GM19455 (cell line): ENCODE data around the gene HOTAIR.

Source experiments
- ATAC-seq: cut with Tn5 transposase; IDR thresholded peaks from one replicate; pipeline ENCODE4 v1.9.1; 2021; ENCODE audit not compliant: unreplicated experiment

HOTAIR gene

DNA sequence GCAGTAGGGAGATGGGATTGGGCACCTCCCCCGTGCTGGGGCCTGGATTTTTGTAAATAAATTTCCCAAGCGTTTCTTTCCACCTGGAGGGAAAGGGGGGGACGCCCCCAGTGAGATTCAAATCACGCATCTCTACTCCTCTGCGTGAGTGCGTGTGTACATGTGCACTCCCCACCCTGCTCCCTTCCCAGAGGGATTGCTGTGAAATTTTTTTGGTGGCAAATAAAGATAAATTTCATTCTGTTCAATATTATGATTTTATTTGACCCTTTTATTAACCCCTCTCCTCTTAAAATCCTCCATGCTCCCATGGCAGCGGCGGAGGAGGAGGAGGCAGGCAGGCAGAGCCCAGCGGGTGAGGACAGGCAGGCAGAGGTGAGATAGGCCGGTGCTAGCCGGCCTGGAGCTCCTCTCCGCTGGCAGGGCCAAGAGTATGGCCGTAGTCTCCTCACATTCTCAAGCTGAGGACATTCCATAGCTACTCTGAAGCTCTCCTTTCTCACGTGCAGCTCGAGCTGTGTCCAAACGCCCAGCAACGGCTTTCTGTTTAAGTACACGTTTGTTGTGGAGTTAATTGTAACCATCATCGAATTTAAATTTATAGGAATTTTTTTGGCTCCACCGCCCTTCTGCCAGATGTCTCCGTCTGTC lies 1.5 kb upstream of the HOTAIR start:
- no peak for ATAC-seq

DNA sequence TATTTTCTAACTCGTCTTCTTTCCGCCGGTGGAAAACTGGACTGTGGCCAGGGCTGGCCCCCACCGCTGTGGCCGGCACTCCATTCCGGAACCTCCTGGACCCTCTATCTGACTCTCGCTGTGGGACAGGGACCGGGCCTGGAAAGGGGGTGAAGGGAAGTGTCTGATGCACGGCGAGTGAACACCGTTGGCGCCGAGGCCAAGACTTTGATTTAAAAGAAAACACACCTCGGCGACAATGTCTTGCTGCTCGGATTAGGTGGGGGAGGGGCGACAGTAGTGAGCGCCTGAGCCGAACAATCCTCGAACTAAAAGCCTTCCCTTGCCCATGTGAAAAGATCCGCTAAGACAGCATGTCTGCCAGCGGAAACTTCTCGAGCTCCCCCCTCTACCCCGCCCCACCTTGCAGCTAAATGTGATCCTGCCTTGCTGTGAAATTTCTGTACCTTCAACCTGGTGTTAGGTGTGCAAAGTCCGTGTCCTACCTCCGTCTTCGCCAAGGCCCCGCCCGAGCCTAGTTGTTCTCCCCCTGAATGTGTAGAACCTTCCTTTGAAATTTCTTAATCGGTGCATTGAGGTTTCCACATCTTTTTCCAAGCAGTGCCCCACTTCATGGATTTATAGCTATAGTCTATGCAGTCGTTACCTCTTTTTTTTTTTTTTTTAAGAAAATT lies 862 bp upstream of the HOTAIR start:
- ATAC-seq, result no peak

DNA sequence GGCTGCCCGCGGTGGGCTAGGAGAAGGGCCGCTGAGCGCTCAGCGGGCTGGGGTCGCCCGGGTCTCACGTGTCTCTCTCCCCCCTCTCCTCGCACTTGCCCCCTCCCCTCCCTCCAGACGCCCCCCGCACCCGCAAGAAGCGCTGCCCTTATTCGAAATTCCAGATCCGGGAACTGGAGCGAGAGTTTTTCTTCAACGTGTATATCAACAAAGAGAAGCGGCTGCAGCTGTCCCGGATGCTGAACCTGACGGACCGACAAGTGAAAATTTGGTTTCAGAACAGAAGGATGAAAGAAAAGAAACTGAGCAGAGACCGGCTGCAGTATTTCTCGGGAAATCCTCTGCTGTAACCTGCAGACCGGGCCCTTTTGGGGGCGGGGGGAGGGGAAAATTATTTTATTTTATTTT lies 314 bp upstream of the HOTAIR start:
- no peak for ATAC-seq

DNA sequence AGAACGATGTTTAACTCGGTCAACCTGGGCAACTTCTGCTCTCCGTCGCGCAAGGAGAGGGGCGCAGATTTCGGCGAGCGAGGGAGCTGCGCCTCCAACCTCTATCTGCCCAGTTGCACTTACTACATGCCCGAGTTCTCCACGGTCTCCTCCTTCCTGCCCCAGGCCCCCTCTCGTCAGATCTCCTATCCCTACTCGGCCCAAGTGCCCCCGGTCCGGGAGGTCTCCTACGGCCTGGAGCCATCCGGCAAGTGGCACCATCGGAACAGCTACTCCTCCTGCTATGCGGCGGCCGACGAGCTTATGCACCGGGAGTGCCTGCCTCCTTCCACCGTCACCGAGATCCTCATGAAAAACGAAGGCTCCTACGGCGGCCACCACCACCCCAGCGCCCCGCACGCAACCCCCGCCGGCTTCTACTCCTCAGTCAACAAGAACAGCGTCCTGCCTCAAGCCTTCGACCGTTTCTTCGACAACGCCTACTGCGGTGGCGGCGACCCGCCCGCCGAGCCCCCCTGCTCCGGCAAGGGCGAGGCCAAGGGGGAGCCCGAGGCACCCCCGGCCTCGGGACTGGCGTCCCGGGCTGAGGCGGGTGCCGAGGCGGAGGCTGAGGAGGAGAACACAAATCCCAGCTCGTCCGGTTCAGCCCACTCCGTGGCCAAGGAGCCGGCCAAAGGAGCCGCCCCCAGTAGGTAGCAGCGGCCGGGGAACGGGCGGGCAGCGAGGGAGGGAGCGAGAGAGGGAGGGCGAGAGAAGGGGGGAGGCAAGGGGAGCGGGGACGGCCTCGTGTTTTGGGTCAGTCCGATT lies 1.3 kb downstream of the HOTAIR start:
- ATAC-seq, result no peak

DNA sequence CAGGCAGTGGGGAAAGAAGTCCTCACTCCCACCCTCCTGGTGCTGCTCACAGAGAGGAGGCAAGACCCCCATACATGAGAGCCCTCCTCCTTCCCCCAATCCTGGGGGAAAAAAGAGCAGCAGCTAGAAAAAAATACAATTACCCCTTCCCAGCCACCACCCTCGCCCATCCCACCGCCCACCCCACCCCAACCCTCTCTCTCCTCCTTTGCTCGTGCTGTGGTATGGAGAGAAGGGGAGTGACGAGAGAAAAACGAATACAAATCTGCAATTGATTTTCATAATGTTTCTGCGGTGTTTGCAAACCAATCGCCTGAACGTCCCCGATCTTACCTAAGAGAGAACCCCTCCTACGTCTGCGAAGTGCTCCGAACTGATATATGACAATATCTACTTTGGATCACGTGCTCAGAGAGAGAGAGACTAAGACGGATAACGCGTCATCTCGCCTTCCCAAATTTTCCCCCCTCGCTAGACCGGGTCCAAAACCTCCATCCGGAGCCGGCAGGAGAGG lies 2.0 kb downstream of the HOTAIR start, which contains the start of gene HOXC11:
HOXC11 (plus strand) TSS at position 405 of the 514 bp plus-strand sequence. CDS start 116 bp downstream, outside the sequence.
- no peak for ATAC-seq

DNA sequence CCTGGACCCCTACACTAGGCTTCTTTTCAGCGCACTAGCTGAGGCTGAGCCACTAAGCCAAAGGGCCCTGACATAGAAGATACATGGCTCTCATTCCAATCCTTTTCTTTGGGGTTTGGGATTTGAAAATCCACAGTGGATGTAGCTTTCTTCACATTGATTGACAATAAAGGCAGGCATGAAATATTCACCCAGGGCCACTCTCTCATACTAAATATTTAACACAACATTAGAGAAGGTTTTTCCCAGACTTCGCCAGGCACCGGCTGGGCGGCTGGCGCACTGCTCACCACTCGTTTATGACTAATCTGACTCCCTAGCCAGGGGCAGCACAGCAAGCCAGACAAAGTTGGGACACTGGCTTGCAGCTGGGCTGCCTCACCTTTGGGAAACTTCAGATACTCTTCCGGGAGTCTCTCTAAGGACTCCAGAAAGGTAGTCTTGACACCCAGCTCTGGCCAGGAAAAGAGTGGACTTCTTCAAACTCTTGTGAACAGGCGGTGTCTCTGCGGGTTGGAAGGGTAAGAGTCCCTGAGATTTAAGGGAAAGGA lies 2.5 kb downstream of the HOTAIR start:
- no peak for ATAC-seq

DNA sequence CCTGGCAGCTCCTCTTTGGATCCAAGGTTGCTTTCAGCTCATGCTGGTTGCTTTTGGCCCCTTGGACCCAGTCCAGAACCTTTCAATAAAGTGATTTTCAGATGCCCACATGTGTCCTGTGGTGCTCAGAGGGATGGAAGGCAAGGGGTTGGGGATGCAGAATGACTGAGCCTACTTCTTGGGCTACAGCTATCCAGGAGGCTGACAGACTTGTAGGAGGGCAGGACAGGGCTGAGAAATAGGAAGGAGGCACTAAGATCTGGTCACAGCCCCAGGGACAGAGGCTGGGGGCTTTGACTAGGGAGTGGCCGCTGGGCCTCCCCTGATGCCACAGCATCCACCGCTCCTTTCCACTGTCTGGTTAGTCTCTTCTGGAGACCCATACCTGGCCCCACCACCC lies 3.1 kb downstream of the HOTAIR start:
- ATAC-seq, result no peak

DNA sequence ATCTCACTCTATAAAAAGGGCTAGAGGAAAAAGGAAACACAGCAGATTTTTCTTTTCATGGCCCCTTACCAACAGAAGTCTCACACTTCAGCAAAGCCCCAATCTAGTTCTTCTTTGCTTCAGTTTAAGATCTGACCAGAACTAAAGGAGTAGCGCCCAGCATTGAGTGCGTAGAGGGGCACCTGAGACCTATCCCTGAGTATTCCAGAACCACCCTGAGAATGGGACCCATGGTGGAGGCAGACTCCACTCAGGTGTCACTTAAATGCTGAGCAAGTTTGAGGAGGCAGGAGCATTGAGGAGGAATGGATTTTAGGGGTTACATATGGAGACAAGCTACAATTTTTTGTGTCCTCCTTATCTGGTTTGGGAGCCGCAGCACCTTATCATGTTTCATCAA lies 3.6 kb downstream of the HOTAIR start:
- no peak for ATAC-seq

DNA sequence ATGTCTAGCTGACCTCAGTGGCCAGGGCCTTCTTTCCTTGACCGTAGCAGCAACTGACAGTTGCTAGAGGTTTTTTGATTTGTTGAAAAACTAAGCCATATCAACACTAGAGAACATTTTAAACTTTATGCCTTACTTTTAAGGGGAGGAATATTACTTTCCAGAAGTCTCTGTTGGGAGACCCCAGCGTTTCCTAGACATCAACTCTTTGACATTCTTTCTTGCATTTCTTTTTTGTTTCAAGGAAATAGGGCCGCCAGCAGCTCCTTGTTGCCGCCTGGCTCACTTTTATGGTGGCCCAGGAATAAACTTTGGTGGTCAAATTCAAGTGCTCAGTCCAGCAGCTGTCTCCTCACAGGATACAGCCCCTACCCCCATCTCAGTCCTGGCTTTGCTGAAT lies 4.3 kb downstream of the HOTAIR start:
- no peak for ATAC-seq

DNA sequence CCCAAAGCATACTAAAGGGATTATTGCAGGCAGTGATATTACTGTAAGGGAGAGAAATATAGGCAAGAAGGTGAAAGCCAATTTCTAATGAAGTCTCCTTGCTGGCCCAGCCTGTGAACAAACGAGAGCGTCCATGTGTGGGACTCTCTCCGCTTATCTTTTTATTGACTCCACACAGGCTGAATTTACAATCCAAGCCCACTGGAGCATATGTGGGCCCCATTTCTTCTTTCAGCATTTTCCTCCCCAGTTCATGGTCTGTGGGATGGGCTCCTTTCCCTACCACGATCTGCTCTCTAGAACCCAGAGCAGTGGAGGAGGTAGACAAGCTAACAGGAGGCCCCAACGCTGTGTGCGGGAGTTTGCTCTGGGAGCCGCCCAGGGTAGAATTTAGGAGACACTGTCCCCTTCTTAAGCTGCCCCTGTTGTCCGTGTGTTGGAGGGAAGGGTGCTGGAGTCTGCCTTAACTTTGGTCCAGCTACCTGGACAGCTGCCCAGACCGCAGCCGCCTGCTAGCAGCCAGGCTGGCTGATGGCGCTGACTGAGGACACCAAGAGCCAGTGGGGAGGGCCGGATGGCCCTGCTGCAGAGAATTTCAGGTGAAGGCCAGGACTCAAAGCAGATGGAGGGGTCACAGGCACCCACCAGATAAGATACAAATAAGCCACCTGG lies 5.0 kb downstream of the HOTAIR start:
- no peak for ATAC-seq

DNA sequence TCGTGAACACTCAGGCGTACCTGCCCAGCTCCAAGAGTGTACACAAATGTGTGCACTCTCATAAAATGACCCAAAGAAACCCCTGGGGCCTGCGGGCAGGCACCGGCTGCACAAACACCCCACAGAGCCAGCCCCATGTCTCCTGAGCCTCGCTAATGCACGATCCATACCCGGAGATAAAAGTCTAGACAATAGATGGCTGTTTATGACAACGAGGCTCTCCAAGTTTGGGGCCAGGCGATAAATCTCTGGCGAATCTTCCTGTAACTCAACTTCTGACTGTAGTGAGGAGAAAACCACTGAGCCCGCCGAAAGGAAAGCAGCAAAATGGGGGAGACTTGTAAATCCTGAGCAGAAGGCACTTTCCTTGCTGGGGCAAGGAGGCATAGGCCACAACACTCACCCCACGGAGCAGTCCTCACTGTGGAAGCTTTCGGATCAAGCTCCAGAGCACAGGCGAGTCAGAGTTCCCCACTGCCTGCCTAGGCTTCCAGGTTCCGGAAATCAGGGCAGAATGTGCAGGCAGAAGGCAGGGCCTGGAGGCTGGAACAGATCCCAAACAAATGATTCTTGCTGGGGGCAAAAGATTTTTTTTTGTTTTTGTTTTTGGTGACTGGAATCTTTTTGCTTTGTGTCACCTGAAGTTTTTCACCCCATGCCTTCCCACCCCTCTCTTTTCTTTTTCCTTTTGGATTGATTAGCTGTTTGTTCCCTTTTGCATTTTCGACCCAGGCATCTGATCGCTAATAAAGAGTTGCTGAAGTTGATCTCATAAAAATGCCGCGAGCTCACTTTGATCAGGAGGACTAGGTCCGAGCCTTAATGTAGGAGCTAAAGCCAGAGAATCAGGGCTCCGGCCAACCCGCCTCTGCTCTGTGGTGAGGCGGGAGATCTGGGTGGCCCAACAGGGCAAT lies 6.3 kb downstream of the HOTAIR start:
- no peak for ATAC-seq

DNA sequence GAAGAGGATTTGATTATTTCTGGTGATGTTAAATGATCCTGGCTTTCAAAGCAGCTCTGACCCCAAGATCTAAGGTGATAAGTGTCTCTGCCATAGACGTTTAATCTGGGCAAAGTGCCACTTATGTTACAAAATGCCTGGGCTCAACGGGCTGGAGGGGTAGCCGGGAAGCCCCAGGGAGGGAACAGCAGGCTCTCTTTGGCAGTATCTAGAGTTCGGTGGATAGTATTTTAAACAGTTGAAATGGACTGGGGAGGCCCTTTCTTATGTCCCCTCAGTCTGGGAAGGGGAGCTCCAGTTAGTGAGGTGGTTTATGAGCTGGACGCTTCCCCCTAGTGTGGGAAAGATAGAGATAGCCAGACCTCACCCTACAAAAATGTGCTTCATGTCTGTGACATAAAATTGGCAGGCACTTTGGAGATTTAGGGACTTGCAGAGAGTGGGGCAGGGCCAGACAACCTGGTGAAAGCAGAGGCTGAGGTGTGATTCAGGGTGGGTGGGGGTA lies 7.3 kb downstream of the HOTAIR start:
- no peak for ATAC-seq

DNA sequence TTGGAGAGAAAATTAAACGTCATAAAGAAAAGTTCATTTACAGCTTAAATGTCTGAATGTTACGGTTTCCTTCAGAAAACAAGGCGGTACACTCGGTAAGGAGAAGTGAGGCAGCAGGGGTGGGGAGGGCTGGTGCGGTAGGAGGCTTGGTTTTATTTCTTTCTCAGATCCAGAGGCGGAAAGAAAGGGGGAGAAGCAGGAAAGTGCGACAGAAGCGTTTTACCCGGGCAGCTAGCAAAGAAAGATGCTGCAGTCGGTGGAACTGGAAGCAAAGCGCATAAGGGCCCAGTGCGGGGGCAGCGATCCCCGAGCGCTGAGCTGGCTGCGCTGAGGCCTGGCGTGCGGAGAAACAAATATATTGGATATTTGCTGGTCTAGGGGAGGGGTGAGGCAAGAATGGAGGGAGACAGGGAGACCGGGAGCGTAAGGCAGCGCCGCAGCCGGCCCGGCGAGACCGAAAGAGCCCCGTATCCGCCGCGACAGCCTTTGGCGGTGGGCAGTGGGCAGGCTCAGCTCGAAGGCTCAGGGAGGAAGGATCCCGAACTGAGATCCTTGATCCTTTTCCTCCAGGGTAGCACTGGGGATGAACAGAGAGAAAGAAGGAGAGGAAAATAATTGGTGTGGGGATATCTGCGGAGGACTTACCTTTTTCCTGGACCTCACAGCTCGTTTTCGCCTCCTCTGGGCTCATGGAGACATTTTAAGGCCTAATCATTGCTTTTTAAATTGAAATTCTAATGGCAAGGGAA lies 8.2 kb downstream of the HOTAIR start:
- no peak for ATAC-seq

DNA sequence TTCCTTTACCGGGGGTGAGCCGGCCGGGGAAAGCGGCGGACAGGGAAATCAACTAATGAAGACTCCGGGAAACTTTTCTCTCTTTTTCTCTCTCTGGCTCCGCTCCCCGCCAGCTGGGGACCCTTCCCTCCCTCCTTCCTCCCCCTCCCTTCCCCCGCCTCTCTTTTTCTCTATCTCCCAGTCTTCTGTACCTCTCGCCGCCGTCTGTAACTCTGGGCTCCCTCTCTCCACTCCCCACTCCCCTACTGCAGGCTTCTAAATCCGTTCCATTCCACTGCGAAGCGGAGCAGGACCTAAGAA lies 8.7 kb downstream of the HOTAIR start:
- no peak for ATAC-seq

DNA sequence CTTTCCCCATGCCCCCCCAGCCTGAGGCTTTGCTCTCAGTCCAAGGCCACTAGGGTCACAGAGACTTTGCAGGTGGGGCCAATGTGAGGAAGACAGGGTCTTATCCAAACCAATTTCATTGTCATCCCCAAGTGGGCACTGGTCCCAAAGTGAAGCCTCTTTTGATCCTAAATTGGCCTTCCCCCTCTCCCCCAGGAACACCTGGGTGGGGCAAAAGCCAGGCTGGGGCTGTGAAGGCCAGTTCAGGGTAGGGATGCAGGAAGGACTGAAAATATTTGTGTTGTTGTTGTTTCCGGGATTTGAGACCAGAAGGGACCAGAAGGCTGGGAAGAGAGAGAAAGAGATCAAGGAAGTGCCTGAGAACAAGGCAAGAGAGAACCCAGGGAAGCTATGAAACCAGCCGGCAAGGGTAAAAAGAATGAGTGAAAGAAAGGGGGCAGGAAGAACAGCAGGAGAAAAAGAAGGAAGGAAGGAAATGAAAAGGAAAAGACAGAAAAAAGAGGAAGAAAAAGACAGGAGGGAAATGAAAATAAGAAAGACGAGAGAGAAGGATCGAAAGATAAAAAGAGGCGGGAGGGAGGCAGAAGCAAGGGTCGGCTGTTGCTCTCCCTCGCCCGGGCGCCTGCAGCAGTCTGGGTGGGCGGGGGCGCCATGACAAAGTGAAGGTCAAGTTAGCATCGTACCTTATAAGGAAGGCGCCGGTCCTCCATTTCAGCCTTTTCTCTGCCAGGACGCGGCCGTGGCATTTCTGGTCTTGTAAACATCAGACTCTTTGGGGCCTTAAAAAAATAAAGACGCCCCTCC lies 9.3 kb downstream of the HOTAIR start:
- ATAC-seq, result no peak

DNA sequence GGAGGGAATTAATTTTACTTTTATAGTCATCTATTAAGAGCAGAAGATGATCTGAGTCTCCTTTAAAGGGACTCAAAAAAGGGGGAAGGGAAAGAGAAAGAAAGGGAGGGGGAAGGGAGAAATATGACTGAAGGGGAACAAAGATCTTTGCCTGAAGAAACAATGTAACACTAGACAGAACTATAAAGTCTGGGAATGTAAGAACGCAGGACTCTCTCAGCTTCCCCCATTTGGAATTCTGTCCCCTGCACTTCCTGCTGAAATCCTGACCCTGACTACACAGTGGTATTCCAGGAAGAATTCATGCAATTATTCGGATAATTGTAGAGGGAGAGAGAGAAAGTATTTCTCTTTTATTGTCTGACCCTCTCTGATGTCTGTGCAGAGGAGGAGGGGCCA lies 10.4 kb downstream of the HOTAIR start:
- no peak for ATAC-seq

DNA sequence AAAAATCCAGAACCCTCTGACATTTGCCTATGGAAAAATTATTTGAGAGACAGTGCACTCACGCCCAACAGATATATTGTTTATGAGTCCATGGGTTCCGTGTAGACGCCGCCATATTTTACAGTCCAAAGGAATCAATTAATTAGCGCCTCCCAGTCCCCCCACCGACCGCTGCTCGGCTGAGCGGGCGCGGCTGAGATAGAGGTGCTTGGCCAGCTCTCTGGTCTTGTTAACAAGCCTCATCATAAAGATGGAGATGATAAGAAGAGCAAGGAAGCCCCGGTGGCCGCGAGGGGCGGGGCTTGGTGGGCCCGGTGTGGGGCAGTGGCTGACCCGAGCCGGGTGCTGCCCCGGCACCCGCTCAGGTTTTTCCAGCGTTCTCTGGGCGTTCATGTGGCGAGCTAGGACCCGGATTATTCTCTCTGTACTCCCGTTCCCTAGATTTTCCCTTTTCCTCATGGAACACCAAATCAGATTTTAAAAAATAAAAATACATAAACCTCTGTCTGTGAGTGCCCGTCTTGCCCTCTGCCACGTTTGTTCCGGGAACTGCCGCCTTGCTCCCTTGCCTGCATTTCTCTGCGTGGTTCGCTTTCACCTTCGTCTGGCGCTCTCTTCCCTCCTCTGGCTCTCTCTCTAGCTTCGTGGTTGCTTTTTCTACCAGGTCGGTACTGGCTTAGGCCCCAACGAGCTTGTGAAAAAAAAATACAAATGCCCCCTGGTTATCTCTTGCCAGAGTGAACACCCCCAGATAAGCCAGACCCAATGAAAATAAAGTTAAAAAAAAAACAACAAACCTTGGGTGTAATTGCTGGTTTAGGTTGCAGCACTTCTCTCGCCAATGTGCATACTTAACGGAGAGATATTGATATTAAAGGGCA lies 11.1 kb downstream of the HOTAIR start:
- no peak for ATAC-seq
